Spinal cord (tissue), 10 donors: ENCODE results near the gene PRDM16. TPM values are rescaled to one million over a fixed set of nuclear protein-coding genes. Genes with fewer than 3 reads are reported as not detected.

Experiments used
- DNase-seq, 6 donors: peaks; one replicate each; pipeline versions ENCODE4 v3.0.0 to v3.0.0-alpha.2; 2013 to 2015; ENCODE audit warnings: low spot score in 6 of 6, low read depth in 4 of 6
- H3K27ac ChIP-seq: one replicate; pipeline ENCODE4 v1.5.1; 2013; ENCODE audit warnings: low read depth, low read length, control low read depth
- H3K27me3 ChIP-seq: one replicate; pipeline ENCODE4 v1.6.1; 2013; ENCODE audit warnings: low read length; ENCODE audit not compliant: control insufficient read depth, insufficient read depth
- H3K36me3 ChIP-seq: one replicate; pipeline ENCODE4 v1.6.1; 2013; ENCODE audit warnings: low read length; ENCODE audit not compliant: control insufficient read depth, insufficient read depth
- H3K4me1 ChIP-seq: one replicate; pipeline ENCODE4 v1.6.1; 2013; ENCODE audit warnings: low read length; ENCODE audit not compliant: control insufficient read depth, insufficient read depth
- H3K4me3 ChIP-seq: one replicate; pipeline ENCODE4 v1.5.1; 2013; ENCODE audit warnings: low read depth, low read length, control low read depth
- H3K9me3 ChIP-seq: one replicate; pipeline ENCODE4 v1.6.1; 2013; ENCODE audit warnings: low read length; ENCODE audit not compliant: control insufficient read depth, insufficient read depth
- WGBS: methylation state at CpG from one replicate; pipeline ENCODE4 v1.1.5; 2013; ENCODE audit warnings: missing lambda C conversion rate; ENCODE audit not compliant: insufficient coverage; 5-methylcytosine and 5-hydroxymethylcytosine counted together
- polyA plus RNA-seq, 2 donors: library from polyadenylated mRNA; unstranded; fragments of 120-200 nt; gene quantifications; one replicate each; pipeline ENCODE4 v1.2.1, GENCODE V29; 2013; ENCODE audit not compliant: insufficient read length in 2 of 2
- total RNA-seq, 2 donors: library from RNA; depleted of rRNA in 1 of 2; stranded (reverse); fragments of 120-200 nt in 1 of 2; fragments of >200 nt in 1 of 2; gene quantifications; one replicate each; pipeline versions ENCODE4 v1.2.3 to v1.2.4, GENCODE V29; 2013 to 2014
- donor health status: healthy.

PRDM16 gene
- total and polyA plus RNA-seq, 4 donors, result 6.1 to 8.3 (median 7.3) TPM

GRCh38 chr1:3079381-3080052 lies 10.5 kb downstream of the PRDM16 start:
- 50% methylated on average over 18 of the region's 18 CpGs for WGBS
- peak in 2 of 6 donors; percentile 21 to 48 for DNase-seq
- Histone ChIP-seq H3K27ac (peak overlapping the region; percentile 42), H3K27me3 (peaks cover 26% of the 10 kb centered on the region), H3K9me3 (no peaks in the 10 kb centered on the region), H3K4me3 (no peak overlapping the region), H3K36me3 (peaks cover 29% of the 10 kb centered on the region), H3K4me1 (peaks cover 81% of the 10 kb centered on the region)

GRCh38 chr1:3080053-3080955 lies 11.3 kb downstream of the PRDM16 start:
- peak in 2 of 6 donors; percentile 67 to 69 for DNase-seq
- H3K4me1 ChIP-seq, result peaks cover 81% of the 10 kb centered on the region
- H3K9me3 ChIP-seq, result no peaks in the 10 kb centered on the region
- peaks cover 21% of the 10 kb centered on the region for H3K27me3 ChIP-seq
- WGBS, result 41% methylated on average over 28 of the region's 41 CpGs
- peaks cover 31% of the 10 kb centered on the region for H3K36me3 ChIP-seq
- no peak overlapping the region for H3K4me3 ChIP-seq
- peak overlapping the region; percentile 42 for H3K27ac ChIP-seq

- H3K4me1 ChIP-seq, result peaks cover 77% of the 10 kb centered on the region
- WGBS, result 92% methylated on average over 22 of the region's 23 CpGs
- H3K27me3 ChIP-seq, result peaks cover 15% of the 10 kb centered on the region
- H3K4me3 ChIP-seq, result no peak overlapping the region
- no peak overlapping the region for H3K27ac ChIP-seq
- H3K9me3 ChIP-seq, result no peaks in the 10 kb centered on the region
- DNase-seq, result no peak
- peaks cover 29% of the 10 kb centered on the region for H3K36me3 ChIP-seq
Observed at GRCh38 chr1:3081171-3081683, 12.2 kb downstream of the PRDM16 start.

GRCh38 chr1:3082051-3082450 lies 13.0 kb downstream of the PRDM16 start:
- no peak overlapping the region for H3K27ac ChIP-seq
- peaks cover 73% of the 10 kb centered on the region for H3K4me1 ChIP-seq
- WGBS, result 95% methylated on average over 6 of the region's 8 CpGs
- H3K27me3 ChIP-seq, result peaks cover 15% of the 10 kb centered on the region
- DNase-seq, result no peak
- H3K9me3 ChIP-seq, result no peaks in the 10 kb centered on the region
- peaks cover 31% of the 10 kb centered on the region for H3K36me3 ChIP-seq
- H3K4me3 ChIP-seq, result no peak overlapping the region

- DNase-seq, result no peak
- H3K9me3 ChIP-seq, result no peaks in the 10 kb centered on the region
- H3K27ac ChIP-seq, result no peak overlapping the region
- peaks cover 13% of the 10 kb centered on the region for H3K27me3 ChIP-seq
- peaks cover 31% of the 10 kb centered on the region for H3K36me3 ChIP-seq
- peaks cover 70% of the 10 kb centered on the region for H3K4me1 ChIP-seq
- WGBS, result 95% methylated on average over 41 of the region's 42 CpGs
- no peak overlapping the region for H3K4me3 ChIP-seq
Observed at GRCh38 chr1:3082571-3083516, 13.8 kb downstream of the PRDM16 start.

- H3K4me1 ChIP-seq, result peaks cover 60% of the 10 kb centered on the region
- H3K36me3 ChIP-seq, result peaks cover 31% of the 10 kb centered on the region
- H3K9me3 ChIP-seq, result no peaks in the 10 kb centered on the region
- H3K4me3 ChIP-seq, result no peak overlapping the region
- peaks cover 5% of the 10 kb centered on the region for H3K27me3 ChIP-seq
- no peak overlapping the region for H3K27ac ChIP-seq
- no peak for DNase-seq
- 70% methylated on average over 16 of the region's 16 CpGs for WGBS
Observed at GRCh38 chr1:3084154-3084553, 15.2 kb downstream of the PRDM16 start.

GRCh38 chr1:3084726-3085125 lies 15.7 kb downstream of the PRDM16 start:
- H3K4me1 ChIP-seq, result peaks cover 54% of the 10 kb centered on the region
- DNase-seq, result no peak
- H3K36me3 ChIP-seq, result peaks cover 31% of the 10 kb centered on the region
- no peak overlapping the region for H3K27ac ChIP-seq
- peaks cover 5% of the 10 kb centered on the region for H3K27me3 ChIP-seq
- WGBS, result 94% methylated on average over 12 of the region's 12 CpGs
- H3K4me3 ChIP-seq, result no peak overlapping the region
- no peaks in the 10 kb centered on the region for H3K9me3 ChIP-seq

- Histone ChIP-seq H3K4me3 (no peak overlapping the region), H3K27ac (no peak overlapping the region), H3K36me3 (peaks cover 39% of the 10 kb centered on the region), H3K27me3 (peaks cover 4% of the 10 kb centered on the region), H3K4me1 (peaks cover 48% of the 10 kb centered on the region), H3K9me3 (no peaks in the 10 kb centered on the region)
- 77% methylated on average over 8 of the region's 8 CpGs for WGBS
- no peak for DNase-seq
Observed at GRCh38 chr1:3085721-3086120, 16.7 kb downstream of the PRDM16 start.
